GM19467 (cell line): ENCODE results near the gene RASAL1.

Source experiments
- ATAC-seq: cut with Tn5 transposase; IDR thresholded peaks from one replicate; pipeline ENCODE4 v1.9.1; 2021; ENCODE audit warnings: mild to moderate bottlenecking, moderate library complexity; ENCODE audit not compliant: unreplicated experiment

Gene RASAL1

GRCh38 chr12:113162102-113163029 is 26.8 kb upstream of the RASAL1 start:
- no peak for ATAC-seq

- no peak for ATAC-seq
Observed at GRCh38 chr12:113161415-113162016, 26.0 kb upstream of the RASAL1 start.

- ATAC-seq, result no peak
Observed at GRCh38 chr12:113159937-113160336, 24.4 kb upstream of the RASAL1 start.

GRCh38 chr12:113158439-113159203 is 23.1 kb upstream of the RASAL1 start:
- ATAC-seq, result no peak

- ATAC-seq, result no peak
Observed at GRCh38 chr12:113157218-113157859, 21.8 kb upstream of the RASAL1 start.

GRCh38 chr12:113155646-113156045 is 20.1 kb upstream of the RASAL1 start:
- ATAC-seq, result no peak

- ATAC-seq, result no peak
Observed at GRCh38 chr12:113155060-113155459, 19.5 kb upstream of the RASAL1 start.

- ATAC-seq, result no peak
Observed at GRCh38 chr12:113154351-113154973, 18.9 kb upstream of the RASAL1 start.

GRCh38 chr12:113152835-113153814 is 17.6 kb upstream of the RASAL1 start:
- ATAC-seq, result peak; percentile 72

GRCh38 chr12:113152196-113152834 is 16.8 kb upstream of the RASAL1 start:
- ATAC-seq, result no peak

GRCh38 chr12:113151655-113152054 is 16.1 kb upstream of the RASAL1 start:
- ATAC-seq, result no peak

GRCh38 chr12:113149361-113150150 is 14.0 kb upstream of the RASAL1 start, which contains the start of gene CFAP73:
TSS of gene CFAP73 (plus strand) at chr12:113149724. CDS start at chr12:113149858, 134 bp downstream.
- ATAC-seq, result no peak

GRCh38 chr12:113146999-113147398 is 11.4 kb upstream of the RASAL1 start:
- no peak for ATAC-seq

GRCh38 chr12:113145720-113146551 is 10.4 kb upstream of the RASAL1 start:
- no peak for ATAC-seq

GRCh38 chr12:113144806-113145205 is 9.2 kb upstream of the RASAL1 start:
- no peak for ATAC-seq

GRCh38 chr12:113143959-113144358 is 8.4 kb upstream of the RASAL1 start:
- ATAC-seq, result no peak

GRCh38 chr12:113142886-113143332 is 7.3 kb upstream of the RASAL1 start:
- ATAC-seq, result no peak
